Esophagus (tissue), 2 donors: ENCODE data around the gene VN1R5. TPM values are rescaled to one million over a fixed set of nuclear protein-coding genes. Genes with fewer than 3 reads are reported as not detected.

Experiments
- polyA plus RNA-seq, 2 donors: library from polyadenylated mRNA; stranded (reverse); fragments of 200-250 nt; gene quantifications; one replicate each; pipeline ENCODE4 v1.2.3, GENCODE V29; 2013
- donor health status: healthy with polysubstance abuse.
- donor health status: Bipolar disorder and iron deficiency.

VN1R5 gene
- polyA plus RNA-seq, 2 donors, result not detected

Other genes starting within 250 kb of the VN1R5 start
- under 1 TPM; 0.81 to 0.84 TPM for gene ZNF695, start 248.0 kb upstream of the VN1R5 start, polyA plus RNA-seq
- gene ZNF670, start 177.3 kb upstream of the VN1R5 start, polyA plus RNA-seq, result 1 to 10 TPM in 1 of 2 donors, under 1 TPM in 1; 0.49 to 1.4 TPM
- 1 to 10 TPM; 1.7 to 2.0 TPM for gene ZNF669, start 151.7 kb upstream of the VN1R5 start, polyA plus RNA-seq
- gene ZNF124, start 84.1 kb upstream of the VN1R5 start, polyA plus RNA-seq, result 1 to 10 TPM in 1 of 2 donors, under 1 TPM in 1; 0.53 to 1.2 TPM
- 1 to 10 TPM; 3.7 to 3.8 TPM for gene ZNF496, start 75.8 kb downstream of the VN1R5 start, polyA plus RNA-seq
- gene NLRP3, start 160.1 kb downstream of the VN1R5 start, polyA plus RNA-seq, result under 1 TPM; 0.20 to 0.25 TPM
- not detected for gene OR2B11, start 202.0 kb downstream of the VN1R5 start, polyA plus RNA-seq